HG03558 (cell line): ENCODE measurements around the gene CELF5.

Experiments used
- ATAC-seq: cut with Tn5 transposase; IDR thresholded peaks from one replicate; pipeline ENCODE4 v1.9.1; 2021; ENCODE audit warnings: moderate number of reproducible peaks; ENCODE audit not compliant: unreplicated experiment; ENCODE audit errors: extremely low read depth

Gene CELF5

DNA sequence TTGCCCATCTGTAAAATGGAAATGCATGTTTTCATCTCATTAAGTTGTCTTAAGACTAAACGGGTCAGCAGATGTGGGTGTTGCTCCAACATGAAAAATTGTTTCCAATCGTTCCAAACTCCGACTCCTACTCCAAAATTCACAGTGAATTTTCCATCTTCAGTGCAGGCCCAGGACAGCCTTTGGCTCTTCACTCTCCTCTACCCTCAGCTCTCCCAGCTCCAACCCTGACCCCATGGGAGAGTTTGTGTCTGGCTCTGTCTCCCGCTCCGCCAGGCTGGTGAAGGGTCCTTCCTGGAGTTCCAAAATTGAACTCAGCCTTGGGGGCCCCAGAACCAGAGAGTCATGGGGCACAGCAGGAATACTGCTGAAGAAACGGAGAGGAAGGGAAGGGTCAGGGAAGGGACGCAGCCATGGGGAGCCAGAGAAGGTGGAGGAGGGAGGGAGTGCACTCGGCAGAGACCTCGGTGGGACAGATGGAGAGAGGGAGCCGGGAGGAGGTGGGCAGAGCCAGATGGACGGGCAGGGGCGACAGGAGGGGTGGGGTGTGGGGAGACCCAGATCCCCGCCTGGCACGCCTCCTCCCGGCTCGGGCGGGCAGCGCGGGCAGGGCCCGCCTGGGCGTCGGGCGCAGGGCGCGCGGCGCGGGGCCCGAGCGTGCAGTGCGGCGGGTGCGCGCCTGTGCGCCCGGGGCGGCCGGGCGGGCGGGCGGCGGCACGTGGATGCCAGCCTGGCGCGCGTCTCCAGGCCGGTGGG lies 45.6 kb downstream of the CELF5 start:
- ATAC-seq = no peak

DNA sequence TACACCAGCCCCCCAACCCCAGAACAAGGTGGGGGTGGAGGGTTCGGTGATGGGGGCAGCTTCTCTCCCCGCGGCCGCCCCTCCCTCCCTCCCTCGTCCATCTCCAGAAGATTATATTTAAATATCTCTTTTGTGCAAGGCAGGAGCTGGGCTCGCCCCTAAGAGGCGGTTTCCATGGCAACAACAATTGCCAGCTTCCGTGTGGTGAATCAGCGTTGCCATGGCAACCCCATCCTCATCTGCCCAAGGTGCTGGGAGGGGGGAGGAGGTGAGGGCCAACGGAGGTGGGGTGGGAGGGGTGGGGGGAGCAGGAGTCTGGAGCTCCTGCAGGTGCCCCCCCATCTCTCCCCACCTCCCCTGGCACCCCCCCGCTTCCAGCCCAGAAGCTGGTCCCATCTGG lies 46.4 kb downstream of the CELF5 start:
- no peak for ATAC-seq

- no peak for ATAC-seq
These were observed 48.0 kb downstream of the CELF5 start for GRCh38 chr19:3272401-3272931.

DNA sequence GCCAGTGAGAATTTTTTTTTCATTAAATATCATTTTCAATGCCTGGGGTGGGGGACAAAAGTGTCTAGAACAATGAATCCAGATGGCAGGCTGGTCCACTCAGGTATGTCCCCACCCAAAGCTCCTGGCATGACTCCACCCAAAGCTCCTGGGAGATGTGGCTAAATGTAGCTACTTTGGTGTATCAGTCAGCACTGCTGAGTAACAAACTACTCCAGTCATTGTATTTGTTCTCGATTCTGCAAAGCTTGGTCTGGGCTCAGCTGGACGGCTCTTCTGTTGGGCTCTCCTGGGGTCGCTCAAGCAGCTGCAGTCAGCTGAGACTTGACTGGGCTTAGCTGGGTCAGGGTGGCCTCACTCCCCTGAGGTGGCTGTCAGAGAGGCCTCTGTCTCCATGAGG lies 48.5 kb downstream of the CELF5 start:
- ATAC-seq = no peak

DNA sequence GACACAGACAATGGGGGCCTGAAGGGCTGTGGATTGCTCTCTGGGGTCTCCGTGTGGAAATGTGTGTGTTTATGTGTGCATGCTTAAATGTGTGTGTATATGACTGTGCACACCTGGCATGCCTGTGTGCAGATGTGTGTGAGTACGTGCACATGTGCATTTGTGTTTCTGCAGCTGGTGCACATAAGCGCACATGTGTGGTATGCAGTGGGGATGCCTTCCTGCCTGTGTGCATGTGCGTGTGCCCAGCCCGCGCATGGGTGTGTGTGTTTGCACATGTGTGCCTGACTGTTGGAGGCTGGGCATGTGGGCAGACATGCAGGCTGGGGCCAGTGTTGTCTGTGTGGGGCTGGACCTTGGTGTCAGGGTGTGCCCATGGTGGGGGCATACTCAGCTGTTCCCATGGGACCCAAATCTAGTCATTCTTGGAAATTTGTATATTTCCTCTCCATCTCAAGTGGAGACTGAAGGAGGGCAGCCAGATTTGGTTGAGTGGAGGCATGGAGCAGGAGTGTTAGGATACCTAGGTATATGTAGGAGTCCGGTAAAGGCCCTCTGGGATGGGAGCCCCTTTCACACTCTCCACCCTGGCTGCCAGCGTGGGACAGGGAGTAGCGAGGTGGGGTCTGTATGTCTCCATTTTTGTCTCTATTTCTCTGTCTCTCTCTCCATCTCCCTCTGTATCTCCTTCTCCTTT lies 49.9 kb downstream of the CELF5 start:
- no peak for ATAC-seq

DNA sequence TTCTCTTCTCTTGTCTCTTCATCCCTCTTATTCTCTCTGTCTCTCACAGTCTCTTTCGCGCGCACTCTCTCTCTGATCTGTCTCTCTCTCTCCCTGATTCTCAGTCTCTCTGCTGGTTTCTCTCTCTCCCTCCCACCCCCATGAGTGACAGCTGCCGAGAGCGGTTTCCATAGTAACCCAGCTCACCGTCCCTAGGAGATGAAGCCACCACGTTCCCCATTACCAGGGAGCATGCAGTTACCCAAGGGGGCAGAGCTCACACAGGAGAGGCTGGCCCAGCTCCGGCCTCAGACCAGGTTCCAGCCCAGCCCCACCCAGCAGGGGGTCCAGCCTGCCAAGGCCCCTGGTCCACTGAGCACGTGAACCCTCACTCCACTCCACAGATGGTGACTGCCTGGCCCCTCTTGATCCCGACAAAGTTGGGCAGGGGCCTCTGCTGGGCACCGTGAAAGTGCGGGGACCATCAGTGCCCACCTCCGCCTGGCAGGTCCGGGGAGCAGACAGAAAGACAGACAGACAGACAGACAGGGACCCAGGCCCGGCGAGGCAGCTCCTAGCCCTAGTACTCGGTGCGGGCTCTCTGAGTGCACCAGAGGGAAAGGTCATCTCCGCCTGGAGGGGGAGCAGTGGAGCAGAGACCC lies 50.6 kb downstream of the CELF5 start:
- ATAC-seq = no peak

GRCh38 chr19:3275583-3276340 lies 51.3 kb downstream of the CELF5 start:
- no peak for ATAC-seq

DNA sequence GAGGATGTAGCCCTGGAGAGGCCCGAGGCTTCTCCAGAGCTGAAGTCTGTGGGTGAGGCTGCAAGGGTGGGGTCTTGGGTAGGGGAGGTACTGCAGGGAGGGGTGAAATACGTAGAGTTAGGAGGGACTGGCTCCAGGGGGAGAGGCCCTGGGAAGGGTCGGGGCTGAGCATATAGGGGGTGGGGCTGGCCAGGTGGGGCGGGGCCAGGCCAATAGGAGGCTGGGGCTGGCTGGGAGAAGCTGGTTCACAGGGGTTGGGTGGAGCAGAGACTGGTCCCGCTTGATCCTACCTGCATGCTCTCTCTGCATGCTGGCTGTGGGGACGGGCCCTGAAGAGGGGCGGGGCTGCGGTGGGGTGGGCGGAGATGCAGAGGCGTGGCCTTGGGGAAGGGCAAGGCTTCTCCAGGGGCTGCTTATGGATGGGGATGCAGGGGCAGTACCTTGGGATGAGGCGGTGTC lies 51.9 kb downstream of the CELF5 start:
- no peak for ATAC-seq

GRCh38 chr19:3277649-3278048 lies 53.2 kb downstream of the CELF5 start:
- ATAC-seq = no peak

DNA sequence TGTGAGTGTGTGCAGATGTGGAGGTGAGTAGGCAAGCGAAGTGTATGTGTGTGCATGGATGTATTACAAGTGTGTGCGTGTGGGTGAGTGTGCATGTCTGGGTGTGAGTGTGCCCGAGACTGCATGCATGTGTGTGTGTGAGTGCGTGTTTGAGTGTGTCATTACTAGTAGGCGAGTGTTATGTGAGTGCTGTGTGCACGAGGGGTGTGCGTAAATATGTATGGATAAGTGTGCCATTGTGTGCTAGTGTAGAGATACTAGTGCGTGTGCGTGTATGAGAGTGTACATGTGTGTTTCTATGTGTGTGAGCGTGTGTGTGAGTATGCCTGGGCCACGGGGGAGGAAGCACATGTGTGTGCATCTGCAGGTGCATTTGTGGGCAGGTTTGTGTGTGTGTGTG lies 53.8 kb downstream of the CELF5 start:
- no peak for ATAC-seq

GRCh38 chr19:3278749-3279148 lies 54.3 kb downstream of the CELF5 start:
- no peak for ATAC-seq

- ATAC-seq = no peak
These were observed 54.8 kb downstream of the CELF5 start for GRCh38 chr19:3279306-3279705.

DNA sequence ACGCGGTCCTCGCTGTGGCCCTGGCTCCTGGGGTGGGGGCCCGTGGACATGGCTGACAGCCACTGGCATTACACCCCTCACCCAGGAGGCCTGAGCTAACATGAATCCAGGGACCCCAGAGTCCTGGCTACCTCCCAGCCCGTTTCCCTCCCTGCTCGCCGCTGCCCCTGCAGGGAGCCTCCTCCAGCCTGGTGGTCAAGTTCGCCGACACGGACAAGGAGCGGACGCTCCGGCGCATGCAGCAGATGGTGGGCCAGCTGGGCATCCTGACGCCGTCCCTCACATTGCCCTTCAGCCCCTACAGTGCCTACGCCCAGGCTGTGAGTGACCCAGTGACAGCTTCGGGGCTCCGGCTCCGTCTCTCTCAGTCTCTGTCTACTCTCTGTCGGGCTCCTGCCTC lies 56.6 kb downstream of the CELF5 start:
- ATAC-seq = no peak

GRCh38 chr19:3282155-3282554 lies 57.7 kb downstream of the CELF5 start:
- ATAC-seq = no peak

DNA sequence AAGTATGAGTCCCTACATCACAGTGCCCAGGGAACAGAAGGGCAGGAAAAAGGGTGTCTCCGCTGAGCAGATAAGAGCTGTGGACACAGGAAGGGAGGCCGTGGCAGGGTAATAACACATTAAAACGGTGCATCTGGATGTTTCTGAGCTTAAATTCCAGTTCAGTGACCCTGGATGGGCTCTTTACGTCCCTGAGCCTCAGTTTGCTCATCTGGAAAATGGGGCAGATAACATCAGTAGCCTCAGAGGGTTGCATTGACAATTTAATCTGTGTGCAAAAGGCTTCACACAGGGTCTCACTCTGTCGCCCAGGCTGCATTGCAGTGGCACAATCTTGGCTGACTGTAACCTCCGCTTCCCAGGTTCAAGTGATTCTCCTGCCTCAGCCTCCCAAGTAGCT lies 58.1 kb downstream of the CELF5 start:
- no peak for ATAC-seq

DNA sequence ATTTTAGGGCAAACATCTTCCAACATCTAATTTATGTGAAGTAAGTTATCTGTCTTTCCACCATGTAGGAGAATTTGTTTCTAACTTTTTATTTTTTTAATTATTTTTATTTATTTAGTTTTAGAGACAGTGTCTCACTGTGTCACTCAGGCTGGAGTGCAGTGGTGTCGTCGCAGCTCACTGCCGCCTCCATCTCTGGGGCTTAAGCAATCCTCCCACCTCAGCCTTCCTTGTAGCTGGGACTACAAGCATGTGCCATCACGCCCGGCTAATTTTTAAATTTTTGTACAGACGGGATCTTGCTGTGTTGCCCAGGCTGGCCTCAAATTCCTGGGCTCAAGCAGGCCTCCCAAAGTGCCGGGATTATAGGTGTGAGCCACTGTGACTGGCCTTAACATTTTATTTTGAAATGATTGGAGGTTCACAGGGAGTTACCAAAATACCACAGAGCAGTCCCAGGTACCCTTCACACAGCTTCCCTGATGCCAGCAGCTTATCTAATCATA lies 58.8 kb downstream of the CELF5 start:
- ATAC-seq = no peak

DNA sequence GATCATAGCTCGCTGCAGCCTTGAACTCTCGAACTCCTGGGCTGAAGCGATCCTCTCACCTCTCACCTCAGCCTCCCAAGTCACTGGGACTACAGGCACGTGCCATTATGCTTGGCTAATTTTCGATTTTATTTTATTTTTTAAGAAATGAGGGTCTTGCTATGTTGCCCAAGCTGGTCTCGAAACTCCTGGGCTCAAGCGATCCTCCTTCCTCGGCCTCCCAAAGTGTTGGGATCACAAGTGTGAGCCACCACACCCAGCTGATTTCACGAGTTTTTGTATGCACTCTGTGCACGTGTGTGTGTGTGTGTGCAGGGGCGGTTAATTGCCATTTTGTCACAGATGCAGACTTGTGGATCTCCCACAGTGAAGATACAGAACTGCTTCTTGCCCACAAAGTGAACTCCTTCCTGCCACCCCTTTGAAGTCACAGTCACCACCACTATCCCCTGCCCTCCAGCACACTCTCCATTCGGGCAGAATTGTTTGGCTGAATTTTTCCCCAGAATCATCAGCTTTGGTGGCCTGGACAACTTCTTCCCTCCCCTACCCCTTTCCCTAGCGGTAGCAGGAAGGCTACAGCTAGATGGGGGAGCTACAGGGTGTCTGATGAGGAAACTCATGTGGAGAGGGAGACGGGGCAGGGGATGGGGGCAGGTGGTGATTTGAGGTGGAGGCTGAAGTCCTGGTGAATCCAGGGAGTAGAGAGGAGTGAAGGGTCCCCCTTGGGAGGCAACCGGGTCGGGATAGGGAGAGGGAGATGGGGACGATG lies 59.6 kb downstream of the CELF5 start:
- no peak for ATAC-seq

GRCh38 chr19:3284759-3285646 lies 60.5 kb downstream of the CELF5 start:
- ATAC-seq = no peak
